GM23338 (cell line): ENCODE results near the gene TMC3.
"Not testable (repeated sequence)": the region's sequence is repeated elsewhere in the genome, so short reads cannot be mapped to it uniquely, and the experiment has no call there.

Experiments used
- CREB1 ChIP-seq: fragments of 250-450 bp; sonication (Bioruptor Pico); IDR thresholded peaks from 2 replicates; pipeline ENCODE4 v1.5.0; 2020; ENCODE audit warnings: low read depth, mild to moderate bottlenecking, moderate library complexity
- CTCF ChIP-seq, 2 experiments: fragments of 200-600 bp in 1 of 2; sonication (generic) in 1 of 2; conservative IDR thresholded peaks; 2 replicates each; pipeline versions ENCODE4 v1.5.1 to v1.6.1; 2016 to 2017; ENCODE audit warnings: antibody characterized with exemption in 2 of 2, low read depth in 2 of 2, mild to moderate bottlenecking in 2 of 2, moderate library complexity in 1 of 2
- EZH2 ChIP-seq: fragments of 200-600 bp; sonication (generic); IDR thresholded peaks from one replicate; pipeline ENCODE4 v1.8.0; 2017; ENCODE audit warnings: antibody characterized with exemption, mild to moderate bottlenecking, low read depth; ENCODE audit not compliant: unreplicated experiment
- EZH2phosphoT487 ChIP-seq: fragments of 200-600 bp; sonication (generic); IDR thresholded peaks from one replicate; pipeline ENCODE4 v1.8.1; 2018; ENCODE audit warnings: antibody characterized with exemption; ENCODE audit not compliant: unreplicated experiment
- POLR2AphosphoS5 ChIP-seq: IDR thresholded peaks from 2 replicates; pipeline ENCODE4 v1.6.1; 2016; ENCODE audit warnings: antibody characterized with exemption, low read depth

- not testable (repeated sequence) for TF ChIP-seq CTCF (conservative IDR thresholded peaks at IDR 0.05; ENCODE audit: low read depth in 2 of 2); EZH2; POLR2AphosphoS5; EZH2phosphoT487; CREB1 (CRISPR knock-in tag)
Measured at GRCh38 chr15:81414274-81414968, 40.4 kb upstream of the TMC3 start.
